Endothelial cell (in vitro differentiated cells): ENCODE measurements around the gene PTTG1IP. TPM values are rescaled to one million over a fixed set of nuclear protein-coding genes. Genes with fewer than 3 reads are reported as not detected.

Source experiments
- DNase-seq: peaks from one replicate; pipeline ENCODE4 v3.0.0; 2021; ENCODE audit warnings: low spot score
- H3K27ac Mint-ChIP-seq: one replicate; pipeline ENCODE4 v1.8.0; 2021; ENCODE audit warnings: mixed read lengths, inconsistent platforms; ENCODE audit not compliant: unreplicated experiment
- H3K27me3 Mint-ChIP-seq: one replicate; pipeline ENCODE4 v1.8.0; 2021; ENCODE audit warnings: mild to moderate bottlenecking, moderate library complexity, mixed read lengths, inconsistent platforms; ENCODE audit not compliant: unreplicated experiment
- H3K36me3 Mint-ChIP-seq: one replicate; pipeline ENCODE4 v1.8.0; 2021; ENCODE audit warnings: mild to moderate bottlenecking, low read depth, mixed read lengths, inconsistent platforms; ENCODE audit not compliant: unreplicated experiment
- H3K4me1 Mint-ChIP-seq: one replicate; pipeline ENCODE4 v1.8.0; 2021; ENCODE audit warnings: mild to moderate bottlenecking, mixed read lengths, inconsistent platforms; ENCODE audit not compliant: unreplicated experiment
- H3K4me3 Mint-ChIP-seq: one replicate; pipeline ENCODE4 v1.8.0; 2021; ENCODE audit warnings: mild to moderate bottlenecking, mixed read lengths, inconsistent platforms; ENCODE audit not compliant: unreplicated experiment
- H3K9me3 Mint-ChIP-seq: one replicate; pipeline ENCODE4 v1.8.0; 2021; ENCODE audit warnings: mixed read lengths, inconsistent platforms; ENCODE audit not compliant: unreplicated experiment
- total RNA-seq: library from RNA; stranded (reverse); fragmentation: NEBNext Ultra II Directional; extraction: Animal tissue kit (Norgen Biotek cat#: 25700); gene quantifications from one replicate; pipeline ENCODE4 v1.2.1, GENCODE V29; 2021; ENCODE audit not compliant: unreplicated experiment
- TF ChIP-seq, protein P1 (sequence below): fragments of 200-600 bp; sonication (generic); IDR thresholded peaks from one replicate; pipeline ENCODE4 v1.5.0; 2021; ENCODE audit warnings: antibody characterized with exemption; ENCODE audit not compliant: unreplicated experiment

The PTTG1IP gene
- total RNA-seq, 1 donor from 2014 or later: 223 TPM

DNA sequence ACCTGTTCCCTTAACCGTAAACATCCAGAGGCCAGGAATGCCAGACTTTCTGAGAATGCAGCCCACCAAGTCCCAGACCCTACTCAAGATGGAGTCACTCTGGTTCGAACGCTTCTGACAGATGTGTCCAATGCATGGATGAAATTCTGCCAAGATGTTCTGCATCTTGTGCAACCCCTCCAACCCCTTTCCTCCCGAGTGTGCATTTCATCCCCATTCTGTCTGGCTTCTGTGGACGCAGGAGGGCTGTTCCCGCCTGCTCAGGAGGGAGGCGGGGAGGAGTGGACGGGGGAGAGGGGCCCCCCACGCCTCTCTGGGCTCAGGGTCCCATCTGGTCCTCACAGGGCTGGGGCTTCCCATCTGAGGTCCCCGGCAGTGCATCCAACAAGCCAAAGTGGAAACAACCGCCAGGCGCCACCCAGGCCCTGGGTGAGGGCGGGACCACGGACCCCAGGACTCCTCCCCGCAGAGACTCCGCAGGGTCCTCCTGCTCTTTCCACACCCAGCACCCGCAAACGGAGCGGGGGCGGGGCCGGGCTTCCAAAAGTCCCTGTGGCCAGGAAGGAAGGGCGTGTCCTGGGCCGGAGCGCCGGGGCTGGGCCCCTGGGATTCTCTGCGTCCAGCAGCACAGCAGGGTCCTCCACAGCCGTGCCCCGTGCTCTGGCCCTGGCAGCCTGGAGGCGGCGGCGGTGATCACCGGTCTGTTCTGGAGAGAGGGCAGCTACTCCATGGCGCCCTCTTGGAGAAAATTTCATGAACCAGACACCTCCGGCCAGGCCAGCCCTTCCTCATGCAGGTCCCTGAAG is 27.9 kb downstream of the PTTG1IP start:
- Mint-ChIP-seq H3K36me3 (peaks cover 8% of the 10 kb centered on the region), H3K4me3 (no peak overlapping the region), H3K27me3 (peaks cover 12% of the 10 kb centered on the region), H3K27ac (peak overlapping the region; percentile 67), H3K4me1 (peaks cover 7% of the 10 kb centered on the region), H3K9me3 (no peaks in the 10 kb centered on the region)
- DNase-seq: peak; percentile 71
- TF ChIP-seq, protein P1, sequence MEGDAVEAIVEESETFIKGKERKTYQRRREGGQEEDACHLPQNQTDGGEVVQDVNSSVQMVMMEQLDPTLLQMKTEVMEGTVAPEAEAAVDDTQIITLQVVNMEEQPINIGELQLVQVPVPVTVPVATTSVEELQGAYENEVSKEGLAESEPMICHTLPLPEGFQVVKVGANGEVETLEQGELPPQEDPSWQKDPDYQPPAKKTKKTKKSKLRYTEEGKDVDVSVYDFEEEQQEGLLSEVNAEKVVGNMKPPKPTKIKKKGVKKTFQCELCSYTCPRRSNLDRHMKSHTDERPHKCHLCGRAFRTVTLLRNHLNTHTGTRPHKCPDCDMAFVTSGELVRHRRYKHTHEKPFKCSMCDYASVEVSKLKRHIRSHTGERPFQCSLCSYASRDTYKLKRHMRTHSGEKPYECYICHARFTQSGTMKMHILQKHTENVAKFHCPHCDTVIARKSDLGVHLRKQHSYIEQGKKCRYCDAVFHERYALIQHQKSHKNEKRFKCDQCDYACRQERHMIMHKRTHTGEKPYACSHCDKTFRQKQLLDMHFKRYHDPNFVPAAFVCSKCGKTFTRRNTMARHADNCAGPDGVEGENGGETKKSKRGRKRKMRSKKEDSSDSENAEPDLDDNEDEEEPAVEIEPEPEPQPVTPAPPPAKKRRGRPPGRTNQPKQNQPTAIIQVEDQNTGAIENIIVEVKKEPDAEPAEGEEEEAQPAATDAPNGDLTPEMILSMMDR: no peak

DNA sequence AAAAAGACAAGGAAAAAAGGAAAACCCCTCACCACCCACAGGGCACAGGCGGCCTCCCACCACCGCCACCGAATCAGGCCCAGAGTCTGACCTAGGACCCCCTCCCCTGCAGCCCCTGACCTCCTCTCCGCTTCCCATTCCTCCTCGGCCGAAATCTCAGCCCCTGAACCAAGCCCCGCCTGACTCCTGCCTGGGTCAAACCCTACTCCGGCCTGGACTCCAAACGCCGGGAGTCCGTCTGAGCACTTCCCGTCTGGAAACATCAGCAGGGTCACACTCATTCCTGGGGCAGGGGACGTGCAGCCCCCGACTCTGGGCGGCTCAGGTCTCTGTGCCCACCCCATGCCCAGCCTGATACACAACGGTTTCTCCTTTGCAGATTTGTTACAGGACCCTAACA is 29.2 kb downstream of the PTTG1IP start:
- peaks cover 7% of the 10 kb centered on the region for H3K4me1 Mint-ChIP-seq
- H3K36me3 Mint-ChIP-seq: peaks cover 3% of the 10 kb centered on the region
- TF ChIP-seq, protein P1: no peak
- DNase-seq: no peak
- H3K4me3 Mint-ChIP-seq: no peak overlapping the region
- H3K27me3 Mint-ChIP-seq: peaks cover 12% of the 10 kb centered on the region
- H3K9me3 Mint-ChIP-seq: no peaks in the 10 kb centered on the region
- no peak overlapping the region for H3K27ac Mint-ChIP-seq

DNA sequence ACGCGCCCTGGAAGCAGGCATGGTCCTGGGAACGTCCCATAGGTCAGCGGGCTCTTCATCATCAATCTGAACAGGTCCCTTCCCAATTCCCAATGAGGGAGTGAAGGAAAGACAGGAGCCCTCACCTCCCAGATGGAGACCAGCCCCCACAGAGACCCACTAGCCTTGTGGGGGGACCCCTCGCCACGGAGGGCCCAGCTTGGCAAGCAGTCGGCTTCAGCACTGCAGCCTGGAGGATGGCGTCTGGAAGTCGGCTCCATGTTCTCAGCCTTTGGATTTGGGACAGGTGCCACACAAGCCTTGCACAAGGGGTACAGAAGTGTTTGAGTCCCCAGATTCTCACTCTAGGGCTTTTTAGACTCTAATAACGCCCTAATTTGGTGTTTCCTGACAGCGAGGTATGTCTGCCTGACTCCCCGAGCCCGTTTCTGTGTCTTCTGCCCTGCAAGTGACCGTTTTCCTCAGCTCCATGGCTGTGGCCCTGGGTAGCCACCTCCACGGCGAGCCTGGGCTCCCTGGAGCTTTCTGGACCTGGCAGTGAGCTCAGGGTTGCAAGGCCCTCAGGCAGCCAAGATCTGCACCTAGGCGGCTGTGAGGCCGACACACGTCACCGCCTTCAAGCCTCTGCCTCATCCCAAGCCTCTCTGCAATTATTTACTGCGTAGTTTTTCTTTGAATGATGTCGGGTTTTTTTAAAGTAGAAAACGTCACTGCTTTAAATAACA is 30.6 kb downstream of the PTTG1IP start:
- Mint-ChIP-seq H3K4me1 (peaks cover 7% of the 10 kb centered on the region), H3K36me3 (no peaks in the 10 kb centered on the region), H3K9me3 (no peaks in the 10 kb centered on the region), H3K4me3 (no peak overlapping the region), H3K27me3 (peaks cover 8% of the 10 kb centered on the region), H3K27ac (no peak overlapping the region)
- no peak for DNase-seq
- TF ChIP-seq, protein P1: no peak

DNA sequence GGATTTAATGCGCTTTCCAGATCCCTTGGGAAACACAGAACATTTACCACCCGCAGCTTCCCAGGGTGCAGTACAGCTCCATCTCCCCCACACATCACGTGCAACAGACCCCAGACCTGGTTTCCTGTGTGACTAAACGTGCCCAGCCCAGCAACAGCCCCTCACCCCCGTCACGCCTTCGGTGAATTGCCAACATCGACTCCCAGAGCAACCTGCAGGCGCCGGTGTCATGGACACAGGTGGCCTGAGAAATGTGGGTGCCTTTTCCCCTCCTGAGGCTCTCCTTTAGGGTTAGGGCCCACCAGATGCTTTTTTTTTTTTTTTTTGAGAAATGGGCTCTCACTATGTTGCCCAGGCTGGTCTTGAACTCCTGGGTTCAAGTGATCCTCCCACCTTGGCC is 31.4 kb downstream of the PTTG1IP start:
- peaks cover 8% of the 10 kb centered on the region for H3K27me3 Mint-ChIP-seq
- no peak overlapping the region for H3K4me3 Mint-ChIP-seq
- no peaks in the 10 kb centered on the region for H3K36me3 Mint-ChIP-seq
- H3K4me1 Mint-ChIP-seq: peaks cover 7% of the 10 kb centered on the region
- TF ChIP-seq, protein P1: no peak
- H3K9me3 Mint-ChIP-seq: no peaks in the 10 kb centered on the region
- no peak for DNase-seq
- no peak overlapping the region for H3K27ac Mint-ChIP-seq

DNA sequence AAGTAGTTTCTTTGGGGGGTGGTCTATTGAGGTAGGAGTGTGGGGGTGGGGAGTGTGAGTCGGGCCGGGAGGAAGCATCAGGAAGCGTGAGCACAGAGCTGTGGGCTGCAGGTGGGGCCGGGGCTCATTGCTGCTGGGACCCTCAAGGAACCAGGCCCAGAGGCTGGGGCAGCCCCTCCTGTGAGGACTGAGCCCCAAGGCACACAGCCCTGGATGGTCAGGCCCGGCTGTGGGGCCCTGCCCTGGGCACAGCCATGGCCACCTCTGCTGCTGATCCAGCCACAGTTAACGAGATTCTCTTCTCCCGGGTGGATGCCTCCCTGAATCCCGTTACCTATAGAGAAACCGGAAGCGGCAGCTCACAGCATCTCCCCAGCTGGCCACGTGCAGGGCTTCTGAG is 32.7 kb downstream of the PTTG1IP start:
- Mint-ChIP-seq H3K27ac (no peak overlapping the region), H3K4me3 (no peak overlapping the region), H3K4me1 (no peaks in the 10 kb centered on the region), H3K9me3 (no peaks in the 10 kb centered on the region), H3K27me3 (peaks cover 5% of the 10 kb centered on the region), H3K36me3 (no peaks in the 10 kb centered on the region)
- TF ChIP-seq, protein P1: no peak
- no peak for DNase-seq
